Common myeloid progenitor, CD34-positive (primary cell): ENCODE measurements around the gene ACTN1.

Experiments used
- CTCF ChIA-PET: fragments of 350-600 bp; sonication (Branson Sonifier 250); formaldehyde crosslinking; loops from one replicate; lab custom pipeline; 2021; ENCODE audit warnings: antibody characterized with exemption; lab: Charles Lee
- POLR2A ChIA-PET: fragments of 350-600 bp; sonication (Branson Sonifier 250); formaldehyde crosslinking; loops from one replicate; lab custom pipeline; 2021; ENCODE audit warnings: antibody characterized with exemption; lab: Charles Lee
- DNase-seq, 3 donors: peaks; one replicate each; pipeline versions ENCODE4 v3.0.0 to v3.0.0-alpha.2; 2013
- H3K27ac ChIP-seq, 2 experiments: 1 replicate in 1 of 2; 2 replicates in 1 of 2; pipeline ENCODE4 v1.7.0; 2013; ENCODE audit warnings: inconsistent platforms in 2 of 2, low read length in 2 of 2, mild to moderate bottlenecking in 2 of 2, low read depth in 1 of 2, moderate library complexity in 1 of 2; ENCODE audit not compliant: severe bottlenecking in 2 of 2, insufficient read depth in 1 of 2, poor library complexity in 1 of 2
- H3K27me3 ChIP-seq, 5 experiments: replicated peaks in 2 of 5; 1 replicate in 3 of 5; 2 replicates in 2 of 5; pipeline versions ENCODE4 v1.6.1 to v1.7.0; 2013; ENCODE audit warnings: low read length in 4 of 5, mild to moderate bottlenecking in 2 of 5, moderate library complexity in 2 of 5, inconsistent platforms in 1 of 5; ENCODE audit not compliant: insufficient read depth in 5 of 5, control insufficient read depth in 4 of 5
- H3K36me3 ChIP-seq, 4 experiments: 1 replicate in 2 of 4; 2 replicates in 2 of 4; pipeline versions ENCODE4 v1.6.1 to v1.7.0; 2013; ENCODE audit warnings: low read length in 3 of 4, control low read depth in 1 of 4, mild to moderate bottlenecking in 1 of 4; ENCODE audit not compliant: control insufficient read depth in 4 of 4, insufficient read depth in 4 of 4
- H3K4me1 ChIP-seq, 4 experiments: 1 replicate in 3 of 4; 2 replicates in 1 of 4; pipeline versions ENCODE4 v1.6.1 to v1.7.1; 2013; ENCODE audit warnings: low read length in 3 of 4, mild to moderate bottlenecking in 3 of 4, control low read depth in 1 of 4, inconsistent platforms in 1 of 4, moderate library complexity in 1 of 4; ENCODE audit not compliant: control insufficient read depth in 4 of 4, insufficient read depth in 4 of 4; ENCODE audit errors: control extremely low read depth in 1 of 4
- H3K4me3 ChIP-seq, 7 experiments: 1 replicate in 4 of 7; 2 replicates in 3 of 7; pipeline versions ENCODE4 v1.5.1 to v1.7.0; 2013; ENCODE audit warnings: mild to moderate bottlenecking in 7 of 7, low read length in 6 of 7, moderate library complexity in 6 of 7, inconsistent platforms in 2 of 7, low read depth in 2 of 7, control low read depth in 1 of 7; ENCODE audit not compliant: insufficient read depth in 4 of 7, control insufficient read depth in 1 of 7; ENCODE audit errors: extremely low read depth in 1 of 7
- H3K9me3 ChIP-seq, 5 experiments: 1 replicate in 4 of 5; 2 replicates in 1 of 5; pipeline versions ENCODE4 v1.6.1 to v1.7.1; 2013; ENCODE audit warnings: low read length in 4 of 5, mild to moderate bottlenecking in 2 of 5, inconsistent platforms in 1 of 5, low read depth in 1 of 5, moderate library complexity in 1 of 5; ENCODE audit not compliant: control insufficient read depth in 4 of 5, insufficient read depth in 2 of 5; ENCODE audit errors: control extremely low read depth in 1 of 5
- WGBS: methylation state at CpG from one replicate; pipeline ENCODE4 v1.1.5; 2013; ENCODE audit not compliant: insufficient coverage; 5-methylcytosine and 5-hydroxymethylcytosine counted together

The ACTN1 gene

DNA sequence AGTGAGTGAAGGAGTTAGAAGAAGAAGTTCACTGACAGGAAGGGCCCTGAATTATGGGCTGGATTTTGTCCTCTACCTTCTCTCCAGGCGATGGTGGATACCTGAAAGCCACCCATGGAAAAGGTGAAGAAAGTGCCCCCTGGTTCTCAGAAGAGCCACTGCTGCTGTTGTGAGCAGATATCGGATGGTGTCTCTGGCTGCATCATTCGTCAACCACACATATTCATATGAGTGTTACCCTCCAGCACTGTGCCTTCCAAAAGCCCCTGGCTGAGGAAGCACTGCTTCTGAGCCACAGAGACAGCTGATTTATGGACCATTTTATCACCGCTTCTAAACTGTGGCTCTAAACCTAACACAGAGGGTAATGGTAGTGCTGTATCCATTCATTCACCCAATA lies 2.0 kb upstream of the ACTN1 start:
- CTCF ChIA-PET, result no interaction called here
- H3K4me1 ChIP-seq, result peaks cover 7 to 28% (median 24%) of the 10 kb centered on the region in 4 experiments
- H3K36me3 ChIP-seq, result no peaks in the 10 kb centered on the region
- H3K27me3 ChIP-seq, result peaks cover 0 to 4% (median 0%) of the 10 kb centered on the region in 5 experiments
- no peak overlapping the region for H3K27ac ChIP-seq
- no peak overlapping the region for H3K4me3 ChIP-seq
- DNase-seq, result peak in 1 of 3 donors; percentile 19
- WGBS, result 100% methylated on average over 2 of the region's 4 CpGs
- POLR2A ChIA-PET, result interaction anchor here (0.6 kb wide), 1 partner anchor 52 kb away, joined by 3 read pairs; no protein-coding TSS in a partner anchor
- no peaks in the 10 kb centered on the region for H3K9me3 ChIP-seq

GRCh38 chr14:68979722-68980451 lies 785 bp upstream of the ACTN1 start:
- Histone ChIP-seq H3K9me3 (no peaks in the 10 kb centered on the region), H3K27ac (no peak overlapping the region), H3K36me3 (peaks cover 0 to 10% (median under 1%) of the 10 kb centered on the region in 4 experiments), H3K27me3 (peaks cover 0 to 4% (median 0%) of the 10 kb centered on the region in 5 experiments), H3K4me1 (peaks cover 7 to 28% (median 24%) of the 10 kb centered on the region in 4 experiments), H3K4me3 (peak overlapping the region; percentile 47 to 89 (median 83))
- POLR2A ChIA-PET, result no interaction called here
- CTCF ChIA-PET, result interaction anchor here (0.7 to 2.0 kb wide), 6 partner anchors 16 to 128 kb away, joined by 3 to 10 read pairs (median 4); no protein-coding TSS in a partner anchor
- 9% methylated on average over 22 of the region's 44 CpGs for WGBS
- DNase-seq, result peak in 2 of 3 donors; percentile 34 to 43

DNA sequence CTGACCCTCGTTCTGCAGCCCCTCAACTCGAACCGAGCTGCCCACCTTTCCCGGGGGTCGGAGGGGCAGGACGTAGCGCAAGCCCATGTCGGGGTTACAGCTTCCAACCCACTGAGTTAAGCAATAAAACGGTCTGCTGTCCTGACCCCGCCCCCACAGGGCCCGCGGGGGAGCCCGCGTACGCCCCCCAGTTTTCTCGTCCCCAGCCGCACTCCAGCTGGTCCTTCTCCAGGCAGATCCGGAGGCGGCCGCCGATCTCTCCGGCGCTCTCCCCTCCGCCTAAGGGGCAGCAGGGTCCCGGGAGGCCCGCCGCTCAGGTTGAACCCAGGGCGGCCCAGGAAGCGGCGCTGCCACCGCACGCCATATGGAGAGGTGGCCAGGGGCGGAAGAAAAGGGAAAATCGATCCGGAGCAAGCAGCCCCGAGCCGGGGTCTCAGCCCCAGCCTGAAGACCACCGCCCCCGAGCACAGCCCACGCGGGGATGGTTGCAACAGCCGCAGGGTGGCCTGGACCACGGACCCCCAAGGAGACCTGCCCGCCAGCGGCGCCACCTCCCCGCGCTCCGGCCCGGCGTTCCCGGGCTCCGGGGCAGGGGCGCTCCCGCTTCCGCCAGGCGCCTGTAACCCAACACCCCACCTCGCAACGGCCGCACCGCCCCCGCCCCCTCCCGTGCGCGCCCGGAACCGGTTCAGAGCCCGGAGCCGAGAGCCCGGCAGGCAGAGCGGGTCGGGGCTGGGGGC lies 760 bp downstream of the ACTN1 start:
- Histone ChIP-seq H3K27me3 (peaks cover 0 to 4% (median 0%) of the 10 kb centered on the region in 5 experiments), H3K27ac (peak overlapping the region in 1 of 2 experiments; percentile 70), H3K36me3 (peaks cover 0 to 26% (median 9%) of the 10 kb centered on the region in 4 experiments), H3K4me1 (peaks cover 7 to 28% (median 24%) of the 10 kb centered on the region in 4 experiments), H3K9me3 (peaks cover 0 to 8% (median under 1%) of the 10 kb centered on the region in 5 experiments), H3K4me3 (peak overlapping the region; percentile 53 to 89 (median 83))
- under 1% methylated on average over 53 of the region's 72 CpGs for WGBS
- POLR2A ChIA-PET, result no interaction called here
- DNase-seq, result peak; percentile 70 to 88 (median 79)
- CTCF ChIA-PET, result interaction anchor here (0.9 to 1.4 kb wide), 6 partner anchors 8 to 112 kb away, joined by 3 to 4 read pairs (median 3); no protein-coding TSS in a partner anchor

DNA sequence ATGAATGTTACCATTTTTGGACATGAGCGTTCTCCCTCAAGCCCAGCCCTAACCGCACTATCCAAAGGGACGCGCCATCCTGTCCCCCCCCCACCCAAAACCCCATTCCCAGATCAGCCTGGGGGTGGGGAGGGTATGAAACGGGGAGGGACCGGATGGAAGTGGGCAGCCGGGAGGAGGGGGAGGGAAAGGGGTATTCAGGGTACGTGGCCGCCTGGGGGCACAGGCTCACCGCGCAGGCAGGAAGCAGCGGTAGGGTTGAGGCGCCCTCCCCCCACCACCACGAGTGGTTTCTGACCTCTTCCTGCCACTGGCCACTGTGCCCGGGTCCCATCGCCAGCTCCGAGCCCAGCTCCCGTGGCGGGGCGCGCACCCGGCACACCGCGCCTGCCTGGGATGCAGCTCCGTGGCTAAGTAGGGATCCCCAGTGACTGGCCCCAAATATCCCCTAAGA lies 1.4 kb downstream of the ACTN1 start:
- H3K27me3 ChIP-seq, result peaks cover 0 to 4% (median 0%) of the 10 kb centered on the region in 5 experiments
- peaks cover 7 to 28% (median 24%) of the 10 kb centered on the region in 4 experiments for H3K4me1 ChIP-seq
- ChIA-PET POLR2A (no interaction called here), CTCF (interaction anchor here (0.9 to 1.4 kb wide), 6 partner anchors 9 to 113 kb away, joined by 3 to 4 read pairs (median 3); no protein-coding TSS in a partner anchor)
- peak overlapping the region in 1 of 2 experiments; percentile 70 for H3K27ac ChIP-seq
- peak in 2 of 3 donors; percentile 46 to 64 for DNase-seq
- 0% methylated on average over 18 of the region's 25 CpGs for WGBS
- peaks cover 0 to 12% (median 5%) of the 10 kb centered on the region in 5 experiments for H3K9me3 ChIP-seq
- H3K4me3 ChIP-seq, result peak overlapping the region; percentile 53 to 89 (median 83)
- peaks cover under 1 to 30% (median 13%) of the 10 kb centered on the region in 4 experiments for H3K36me3 ChIP-seq

GRCh38 chr14:68977180-68977717 lies 1.9 kb downstream of the ACTN1 start:
- CTCF ChIA-PET, result interaction anchor here (0.9 to 1.4 kb wide), 8 partner anchors 8 to 113 kb away, joined by 3 to 4 read pairs (median 3); no protein-coding TSS in a partner anchor
- peak in 2 of 3 donors; percentile 18 to 30 for DNase-seq
- POLR2A ChIA-PET, result no interaction called here
- H3K36me3 ChIP-seq, result peaks cover 2 to 33% (median 14%) of the 10 kb centered on the region in 4 experiments
- peak overlapping the region in 6 of 7 experiments; percentile 76 to 89 (median 83) for H3K4me3 ChIP-seq
- peaks cover 0 to 12% (median 5%) of the 10 kb centered on the region in 5 experiments for H3K9me3 ChIP-seq
- peaks cover 7 to 28% (median 24%) of the 10 kb centered on the region in 4 experiments for H3K4me1 ChIP-seq
- peak overlapping the region in 1 of 2 experiments; percentile 70 for H3K27ac ChIP-seq
- peaks cover 0 to 4% (median 0%) of the 10 kb centered on the region in 5 experiments for H3K27me3 ChIP-seq
- 66% methylated on average over 4 of the region's 8 CpGs for WGBS
